Transverse colon (tissue), 4 donors: Measurements from ENCODE around the gene DDO. TPM values are rescaled to one million over a fixed set of nuclear protein-coding genes. Genes with fewer than 3 reads are reported as not detected.

Experiments used
- DNase-seq: peaks from one replicate; pipeline ENCODE4 v3.0.0-alpha.2; 2019
- H3K27ac ChIP-seq, 4 donors: fragments of 200-600 bp; sonication (generic); 2 replicates each; pipeline ENCODE4 v1.5.1; 2016 to 2018; ENCODE audit warnings: inconsistent platforms in 4 of 4
- H3K27me3 ChIP-seq: fragments of 200-600 bp; sonication (generic); 2 replicates; pipeline ENCODE4 v1.5.1; 2017; ENCODE audit warnings: inconsistent platforms
- H3K36me3 ChIP-seq, 4 donors: fragments of 200-600 bp; sonication (generic); 2 replicates each; pipeline ENCODE4 v1.5.1; 2017 to 2019; ENCODE audit warnings: inconsistent platforms in 4 of 4
- H3K4me1 ChIP-seq, 4 donors: fragments of 200-600 bp; sonication (generic); 2 replicates each; pipeline ENCODE4 v1.5.1; 2017 to 2020; ENCODE audit warnings: inconsistent platforms in 4 of 4
- H3K4me3 ChIP-seq, 4 donors: fragments of 200-600 bp; sonication (generic); 1 replicate in 1 of 4; 2 replicates in 3 of 4; pipeline versions ENCODE4 v1.5.1 to v1.6.1; 2017 to 2019; ENCODE audit warnings: inconsistent platforms in 4 of 4
- H3K9me3 ChIP-seq, 2 donors: fragments of 200-600 bp; sonication (generic); 2 replicates each; pipeline ENCODE4 v1.5.1; 2017 to 2019; ENCODE audit warnings: inconsistent platforms in 2 of 2
- CTCF ChIP-seq, 5 experiments: fragments of 200-600 bp in 3 of 5; fragments of 450-650 bp in 2 of 5; sonication (generic) in 3 of 5; IDR thresholded peaks; 1 replicate in 2 of 5; 2 replicates in 3 of 5; pipeline ENCODE4 v1.5.1; 2016 to 2017; ENCODE audit warnings: antibody characterized with exemption in 5 of 5, inconsistent platforms in 3 of 5, mild to moderate bottlenecking in 2 of 5, moderate library complexity in 1 of 5
- EP300 ChIP-seq: sonication (generic); formaldehyde crosslinking; IDR thresholded peaks from one replicate; pipeline ENCODE4 v1.6.1; 2017; ENCODE audit warnings: antibody characterized with exemption, low read depth
- POLR2A ChIP-seq: fragments of 450-650 bp; IDR thresholded peaks from one replicate; pipeline ENCODE4 v1.6.1; 2016; ENCODE audit warnings: antibody characterized with exemption, mild to moderate bottlenecking, moderate library complexity
- POLR2AphosphoS5 ChIP-seq, 3 donors: sonication (generic); formaldehyde crosslinking; IDR thresholded peaks; one replicate each; pipeline ENCODE4 v1.6.1; 2016; ENCODE audit warnings: antibody characterized with exemption in 3 of 3
- WGBS, 2 donors: methylation state at CpG; one replicate each; pipeline ENCODE4 v1.1.5; 2018; ENCODE audit warnings: low coverage in 1 of 2; 5-methylcytosine and 5-hydroxymethylcytosine counted together
- in situ Hi-C, 4 donors: fragments of 200-750 bp; cut with MboI; loops; one replicate each; pipeline versions ENCODE4 v1.15.0 to v1.15.1; 2017; ENCODE audit warnings: low sequenced_read_pairs in 3 of 4, low pct_ligation_motif_present in 1 of 4, low pct_unique_long_range_greater_than_20kb in 1 of 4
- intact Hi-C: fragments of 100-400 bp; cut with DNase I; formaldehyde crosslinking; loops from one replicate; pipeline ENCODE4 v1.15.1; 2023; ENCODE audit warnings: low total_unique reads
- total RNA-seq, 4 donors: library from RNA; depleted of rRNA; stranded (reverse); fragments of >200 nt; gene quantifications; one replicate each; pipeline ENCODE4 v1.1.0, GENCODE V29; 2016

Gene DDO
- total RNA-seq, 4 donors from 2014 or later = 0.95 to 21.9 (median 1.2) TPM; not detected in 1

- no peak for TF ChIP-seq POLR2AphosphoS5 (IDR thresholded peaks at IDR 0.05)
- no peak for TF ChIP-seq EP300
- TF ChIP-seq CTCF (IDR thresholded peaks at IDR 0.05) = no peak
- TF ChIP-seq POLR2A = no peak
- intact Hi-C loops (no loop called here), in situ Hi-C loops (loop anchor here in 3 of 4 donors (25.0 kb wide), 4 partner anchors 216 to 666 kb away; no protein-coding TSS in a partner anchor)
- Histone ChIP-seq H3K4me1 (no peaks in the 10 kb centered on the region), H3K36me3 (no peaks in the 10 kb centered on the region), H3K27ac (no peak overlapping the region), H3K4me3 (no peak overlapping the region), H3K9me3 (no peaks in the 10 kb centered on the region), H3K27me3 (no peaks in the 10 kb centered on the region)
- no peak for DNase-seq
- 93% methylated on average over 9 of the region's 9 CpGs; no CpG with 5 or more reads in 1 of the 2 donors for WGBS, 2 donors
These were observed 36.8 kb downstream of the DDO start for GRCh38 chr6:110378552-110378951.

DNA sequence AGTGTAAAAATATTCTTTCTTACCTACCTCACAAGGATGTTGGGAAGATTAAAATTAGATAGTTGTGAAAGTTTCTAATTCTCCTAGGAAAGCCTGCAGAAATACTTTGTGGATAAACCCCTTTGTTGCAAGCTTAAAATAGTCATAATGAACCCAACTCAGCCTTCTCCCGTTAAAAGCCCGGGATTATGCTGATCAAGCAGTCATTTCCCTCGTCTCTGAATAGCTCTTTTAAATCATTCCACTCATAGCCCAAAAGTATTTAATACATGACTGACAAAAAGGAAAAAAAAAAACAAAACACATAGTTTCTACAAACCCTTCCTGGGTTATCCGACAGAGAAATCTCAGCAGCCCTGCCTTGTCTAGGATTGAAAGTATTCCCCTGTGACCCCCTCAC, 46.3 kb downstream of the DDO start:
- TF ChIP-seq POLR2A (no peak), POLR2AphosphoS5 (IDR thresholded peaks at IDR 0.05) (no peak), CTCF (IDR thresholded peaks at IDR 0.05) (no peak)
- no peaks in the 10 kb centered on the region for H3K36me3 ChIP-seq
- 46 to 55% methylated on average over 4 of the region's 4 CpGs for WGBS, 2 donors
- DNase-seq = no peak
- intact Hi-C loops = loop anchor here (5.0 kb wide), 1 partner anchor 1883 kb away; the partner anchor contains the start of gene LAMA4
- H3K4me1 ChIP-seq = peaks cover 0 to 3% (median 0%) of the 10 kb centered on the region in 4 donors
- in situ Hi-C loops = no loop called here
- H3K9me3 ChIP-seq = no peaks in the 10 kb centered on the region
- no peak overlapping the region for H3K4me3 ChIP-seq
- H3K27me3 ChIP-seq = no peaks in the 10 kb centered on the region
- H3K27ac ChIP-seq = no peak overlapping the region

DNA sequence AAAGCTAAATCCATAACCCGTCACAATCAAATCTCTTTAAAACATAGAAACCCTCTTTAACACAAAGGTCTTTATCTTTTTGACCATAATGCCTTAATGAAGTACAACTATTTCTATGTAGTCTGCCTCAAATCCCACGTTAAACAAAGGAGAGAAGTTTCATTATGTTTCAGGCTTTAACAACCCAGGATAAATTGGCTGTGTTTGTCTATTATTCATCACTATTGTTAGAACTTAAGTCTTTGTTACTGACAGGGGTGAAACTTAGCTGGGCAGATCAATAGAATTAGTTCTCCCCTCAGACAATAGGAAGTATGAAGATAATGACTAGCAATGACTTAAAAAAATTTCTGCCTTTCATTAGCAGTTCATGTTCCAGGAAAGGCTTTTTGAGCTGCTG, 47.1 kb downstream of the DDO start:
- WGBS, 2 donors = 64 to 70% methylated on average over 2 of the region's 2 CpGs
- Histone ChIP-seq H3K9me3 (no peaks in the 10 kb centered on the region), H3K4me3 (no peak overlapping the region), H3K27me3 (no peaks in the 10 kb centered on the region), H3K36me3 (no peaks in the 10 kb centered on the region), H3K27ac (no peak overlapping the region), H3K4me1 (peaks cover 0 to 5% (median 0%) of the 10 kb centered on the region in 4 donors)
- DNase-seq = no peak
- intact Hi-C loops = loop anchor here (5.0 kb wide), 1 partner anchor 1884 kb away; the partner anchor contains the start of gene LAMA4
- no peak for TF ChIP-seq EP300
- TF ChIP-seq POLR2AphosphoS5 (IDR thresholded peaks at IDR 0.05) = no peak
- no peak for TF ChIP-seq CTCF (IDR thresholded peaks at IDR 0.05)
- no peak for TF ChIP-seq POLR2A
- in situ Hi-C loops = no loop called here

DNA sequence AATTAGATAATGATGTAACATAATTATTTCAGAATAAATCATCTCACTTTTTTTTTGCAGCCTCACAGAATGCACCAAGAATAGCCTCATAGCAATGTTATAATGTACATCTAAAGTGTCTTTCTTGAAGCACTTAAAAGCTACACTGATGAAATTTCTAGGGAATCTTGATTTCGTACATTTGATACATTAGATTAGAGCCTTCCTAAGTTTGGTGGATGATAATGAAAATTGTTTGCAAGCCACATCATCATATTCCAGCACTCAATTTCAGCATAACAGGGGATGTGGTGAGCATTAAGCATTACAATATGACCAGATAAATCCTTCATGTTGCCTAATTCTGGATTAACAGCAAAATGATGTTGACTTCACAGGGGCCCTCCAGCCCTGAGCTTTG, 47.5 kb downstream of the DDO start:
- in situ Hi-C loops (no loop called here), intact Hi-C loops (loop anchor here (5.0 kb wide), 1 partner anchor 1884 kb away; the partner anchor contains the start of gene LAMA4)
- Histone ChIP-seq H3K4me3 (no peak overlapping the region), H3K4me1 (peaks cover 0 to 5% (median 0%) of the 10 kb centered on the region in 4 donors), H3K27ac (no peak overlapping the region), H3K9me3 (no peaks in the 10 kb centered on the region), H3K36me3 (no peaks in the 10 kb centered on the region), H3K27me3 (no peaks in the 10 kb centered on the region)
- DNase-seq = no peak
- 86 to 92% methylated on average over 1 of the region's 1 CpG for WGBS, 2 donors
- TF ChIP-seq EP300 (no peak), POLR2A (no peak)

DNA sequence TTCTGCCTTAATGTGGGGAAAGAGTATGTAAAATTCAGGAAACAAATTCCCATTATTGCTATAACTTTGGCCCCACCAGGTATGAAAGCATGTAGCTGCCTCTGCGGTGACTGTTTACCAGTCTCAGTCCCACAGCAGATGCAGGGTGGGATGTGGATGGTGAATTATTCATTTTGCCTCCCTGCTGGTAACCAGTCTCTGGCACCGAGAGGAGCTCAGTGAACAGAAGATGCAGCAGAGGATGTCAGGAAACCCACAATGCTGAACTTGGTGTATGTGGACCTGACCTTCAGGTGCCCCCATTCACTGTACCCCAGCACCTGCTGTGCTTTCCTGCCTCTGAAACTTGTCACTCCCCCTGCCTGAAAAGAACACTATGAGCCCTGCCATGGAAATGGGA, 48.4 kb downstream of the DDO start:
- no peaks in the 10 kb centered on the region for H3K9me3 ChIP-seq
- H3K4me3 ChIP-seq = no peak overlapping the region
- no peaks in the 10 kb centered on the region for H3K27me3 ChIP-seq
- WGBS, 2 donors = 93% methylated on average over 2 of the region's 2 CpGs; no CpG with 5 or more reads in 1 of the 2 donors
- TF ChIP-seq POLR2AphosphoS5 (IDR thresholded peaks at IDR 0.05) = no peak
- no peak for TF ChIP-seq CTCF (IDR thresholded peaks at IDR 0.05)
- no peak for TF ChIP-seq EP300
- TF ChIP-seq POLR2A = no peak
- intact Hi-C loops = loop anchor here (5.0 kb wide), 1 partner anchor 1885 kb away; the partner anchor contains the start of gene LAMA4
- in situ Hi-C loops = no loop called here
- DNase-seq = no peak
- no peaks in the 10 kb centered on the region for H3K36me3 ChIP-seq
- H3K4me1 ChIP-seq = peaks cover 0 to 5% (median 0%) of the 10 kb centered on the region in 4 donors
- no peak overlapping the region for H3K27ac ChIP-seq
